DMS 273 (cell line): ENCODE measurements around the gene CABP4.
"Not testable (repeated sequence)": the region's sequence is repeated elsewhere in the genome, so short reads cannot be mapped to it uniquely, and the experiment has no call there.

ENCODE experiments used
- DNase-seq: peaks from one replicate; lab custom pipeline; 2025; ENCODE audit not compliant: unreplicated experiment; lab: John Stamatoyannopoulos, UW

Gene CABP4

GRCh38 chr11:67452141-67452952 lies 2.8 kb upstream of the CABP4 start, which contains the start of gene GPR152:
TSS of gene GPR152 (minus strand) at chr11:67452729. CDS start at chr11:67452724, 5 bp downstream.
- peak; percentile 15 for DNase-seq

- DNase-seq: no peak
Observed at GRCh38 chr11:67453816-67454732, 1.1 kb upstream of the CABP4 start.

GRCh38 chr11:67456068-67456705 lies 1.0 kb downstream of the CABP4 start:
- DNase-seq: no peak

DNA sequence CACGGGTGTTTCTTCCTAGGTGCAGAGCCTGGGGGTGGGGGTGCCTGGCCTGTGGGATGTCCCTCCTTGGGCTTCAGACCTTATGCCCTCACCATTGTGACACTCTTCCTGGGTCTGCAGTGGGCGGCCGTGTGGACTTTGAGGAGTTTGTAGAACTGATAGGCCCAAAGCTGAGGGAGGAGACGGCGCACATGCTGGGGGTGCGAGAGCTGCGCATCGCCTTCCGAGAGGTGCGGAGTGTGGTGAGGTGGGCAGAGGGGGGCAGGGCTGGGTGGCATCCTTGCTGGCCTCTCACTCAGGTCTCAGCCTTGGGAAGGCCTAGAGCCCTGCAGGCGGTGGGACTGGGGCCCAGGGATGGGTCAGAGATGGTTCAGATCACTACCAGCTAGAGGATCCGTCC lies 2.3 kb downstream of the CABP4 start:
- DNase-seq: no peak

GRCh38 chr11:67458266-67458665 lies 3.1 kb downstream of the CABP4 start:
- no peak for DNase-seq

GRCh38 chr11:67463186-67463585 lies 8.0 kb downstream of the CABP4 start:
- DNase-seq: no peak

- DNase-seq: no peak
Observed at GRCh38 chr11:67463680-67464410, 8.7 kb downstream of the CABP4 start.

GRCh38 chr11:67464411-67465188 lies 9.4 kb downstream of the CABP4 start:
- no peak for DNase-seq

DNA sequence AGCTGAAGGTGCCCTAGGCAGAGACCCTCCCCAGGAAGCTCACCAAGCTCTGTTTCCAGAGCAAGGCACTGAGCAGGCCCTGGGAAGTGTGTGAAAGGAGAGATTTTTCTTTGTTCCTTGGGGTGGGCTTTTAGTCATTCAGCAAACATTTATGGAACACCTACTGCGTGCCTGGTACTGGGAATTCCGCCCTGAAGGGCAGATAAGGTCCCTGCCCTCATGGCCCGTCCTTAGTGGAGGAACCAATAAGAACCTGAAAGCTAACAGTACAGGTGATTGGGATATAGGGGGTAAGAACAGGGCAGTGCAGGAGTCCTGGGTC lies 10.0 kb downstream of the CABP4 start:
- no peak for DNase-seq

- DNase-seq: not testable (repeated sequence)
Observed at GRCh38 chr11:67465530-67465929, 10.4 kb downstream of the CABP4 start.

DNA sequence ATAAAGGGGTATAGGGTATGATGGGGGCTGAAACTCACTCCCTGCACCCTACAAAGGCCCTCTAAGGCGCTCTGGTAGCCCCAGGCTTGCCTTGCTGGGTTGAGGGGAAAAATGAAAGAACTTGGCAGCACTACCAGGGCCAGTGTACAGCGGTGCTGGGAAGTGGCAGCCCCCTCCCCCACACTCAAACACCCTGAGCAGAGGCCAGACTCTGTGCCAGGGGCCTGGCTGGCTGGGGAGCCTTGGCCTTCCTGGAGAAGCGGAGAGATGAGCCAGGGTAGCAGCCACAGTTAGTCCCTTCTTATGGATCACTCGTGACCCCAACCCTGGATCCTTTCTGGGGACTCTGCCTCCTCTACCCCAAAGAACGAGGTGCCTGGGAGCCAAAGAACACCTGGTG lies 11.2 kb downstream of the CABP4 start:
- DNase-seq: no peak

DNA sequence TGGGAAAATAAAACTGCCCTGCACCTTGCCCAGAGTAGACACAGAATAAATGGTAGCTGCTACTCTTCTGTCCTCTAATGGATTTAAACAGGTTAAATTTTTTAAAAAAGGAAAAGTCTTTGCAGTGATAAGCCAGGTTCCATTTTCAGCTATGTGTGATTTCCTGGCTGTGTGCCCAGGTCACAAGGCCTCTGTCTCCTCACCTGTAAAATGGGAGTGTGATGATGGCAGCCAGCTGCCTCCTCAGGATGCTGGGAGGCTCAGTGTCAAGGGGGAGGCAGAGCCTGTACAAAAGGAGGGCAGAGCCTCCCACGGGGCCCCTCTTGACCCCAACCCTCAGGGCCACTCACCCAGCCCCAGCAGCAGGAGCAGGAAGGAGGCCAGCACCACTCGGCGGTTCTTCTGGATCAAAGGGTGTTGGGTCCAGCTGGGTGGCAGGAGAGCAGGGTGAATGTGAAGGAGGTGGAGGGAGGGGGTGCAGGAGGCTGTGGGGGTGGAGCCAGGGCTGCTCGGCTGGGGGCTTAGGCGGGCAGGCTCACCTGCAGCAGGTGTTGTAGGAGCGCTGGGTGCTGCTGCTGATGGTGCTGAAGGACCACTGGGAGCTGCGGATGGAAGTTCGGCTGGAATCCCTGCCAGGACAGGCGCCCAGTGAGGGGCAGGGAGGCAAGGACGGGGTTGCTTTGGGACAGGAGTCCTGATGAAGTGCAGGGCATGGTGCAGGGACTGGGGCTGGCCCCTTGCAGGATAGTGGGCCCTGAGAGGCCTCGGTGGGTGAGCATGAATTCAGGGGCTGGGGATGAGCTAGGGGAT lies 12.0 kb downstream of the CABP4 start:
- no peak for DNase-seq

GRCh38 chr11:67468056-67468455 lies 12.9 kb downstream of the CABP4 start:
- DNase-seq: peak; percentile 59

- DNase-seq: no peak
Observed at GRCh38 chr11:67468456-67468758, 13.3 kb downstream of the CABP4 start.

DNA sequence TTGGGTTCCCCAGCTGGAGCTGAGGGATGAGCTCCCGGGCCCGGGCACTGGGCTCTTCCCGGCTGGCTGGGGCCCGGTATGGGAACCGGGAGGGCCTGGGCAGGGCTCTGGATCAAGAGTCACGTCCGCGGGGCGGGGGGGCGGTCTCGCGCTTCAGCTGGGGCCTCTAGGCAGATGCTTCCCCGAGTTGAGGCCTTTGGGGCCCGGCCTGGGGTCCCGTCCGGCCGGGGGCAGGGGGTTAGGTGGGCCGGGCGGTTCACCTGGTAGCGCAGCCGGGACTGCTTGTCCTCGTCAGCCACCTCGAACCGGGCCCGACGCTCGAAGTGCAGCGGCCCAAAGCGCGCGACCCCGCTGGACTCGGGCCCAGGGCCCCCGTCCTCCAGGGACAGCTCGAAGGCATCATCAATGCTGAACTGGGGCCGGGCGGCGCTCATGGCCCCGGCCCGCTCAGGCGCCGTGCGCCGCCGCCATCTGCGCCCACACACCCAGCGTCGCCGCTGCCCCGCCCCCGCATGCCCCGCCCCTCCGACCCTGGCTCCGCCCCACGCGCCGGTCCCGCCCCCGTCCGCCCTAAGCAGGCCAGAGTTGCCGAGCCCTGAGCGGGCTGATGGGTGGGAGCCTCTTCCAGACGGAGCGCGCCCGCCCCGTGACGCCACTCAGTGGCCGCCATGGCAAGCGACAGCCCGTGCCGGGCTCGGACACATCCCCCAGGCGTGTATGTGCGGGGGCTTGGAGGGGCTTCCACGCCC lies 13.8 kb downstream of the CABP4 start, which contains the start of gene TMEM134:
TMEM134 (minus strand) TSS at position 493 of the 749 bp plus-strand sequence; CDS start at position 434, 59 bp downstream.
- peak; percentile 92 for DNase-seq

DNA sequence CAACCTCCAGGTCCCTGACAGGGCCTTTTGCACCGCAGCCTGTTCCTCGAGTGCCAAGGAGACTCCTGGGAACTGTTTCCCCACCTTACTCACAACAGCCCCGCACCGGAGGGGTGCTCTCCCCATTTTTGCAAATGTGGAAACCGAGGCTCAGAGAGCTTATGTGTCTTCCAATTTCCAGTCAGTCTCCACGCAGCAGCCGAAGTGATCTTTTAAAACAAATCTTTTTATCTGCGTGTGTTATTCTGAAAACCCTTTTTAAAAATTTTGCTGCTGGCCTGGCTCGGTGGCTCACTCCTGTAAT lies 14.3 kb downstream of the CABP4 start:
- DNase-seq: no peak

GRCh38 chr11:67470337-67471002 lies 15.3 kb downstream of the CABP4 start:
- DNase-seq: no peak

DNA sequence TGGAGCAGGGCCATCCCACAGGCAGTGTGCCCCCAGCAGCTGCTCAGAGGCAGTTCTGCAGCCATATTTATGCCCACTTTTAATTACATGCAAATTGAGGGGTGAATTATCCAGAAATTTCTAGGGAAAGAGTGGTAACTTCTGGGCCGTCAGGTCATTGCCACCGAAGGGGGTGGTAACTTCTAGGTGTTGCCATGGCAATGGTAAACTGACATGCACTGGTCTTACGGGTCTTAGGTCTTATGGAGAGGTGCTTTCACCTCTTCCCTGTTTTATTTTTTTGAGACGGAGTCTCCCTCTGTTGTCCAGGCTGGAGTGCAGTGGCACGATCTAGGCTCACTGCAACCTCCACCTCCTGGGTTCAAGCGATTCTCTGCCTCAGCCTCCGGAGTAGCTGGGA lies 17.7 kb downstream of the CABP4 start:
- no peak for DNase-seq
